BE2C (cell line): ENCODE results near the gene MED28.

Source experiments
- DNase-seq: peaks from one replicate; pipeline ENCODE4 v3.0.0-alpha.2; 2020
- H3K27me3 ChIP-seq: fragments of 250-450 bp; sonication (Bioruptor Pico); 2 replicates; pipeline ENCODE4 v1.5.1; 2020; ENCODE audit warnings: mild to moderate bottlenecking
- H3K36me3 ChIP-seq: fragments of 250-450 bp; sonication (Bioruptor Pico); 2 replicates; pipeline ENCODE4 v1.5.1; 2020; ENCODE audit warnings: mild to moderate bottlenecking
- H3K4me1 ChIP-seq: fragments of 250-450 bp; sonication (Bioruptor Pico); 2 replicates; pipeline ENCODE4 v1.5.1; 2020
- H3K4me3 ChIP-seq: 2 replicates; pipeline ENCODE4 v1.5.1; 2011; ENCODE audit warnings: low read depth, low read length
- H3K9me3 ChIP-seq: fragments of 250-450 bp; sonication (Bioruptor Pico); 2 replicates; pipeline ENCODE4 v1.5.1; 2020
- TF ChIP-seq, protein P1 (sequence below): IDR thresholded peaks from 2 replicates; pipeline ENCODE4 v1.5.1; 2012; ENCODE audit warnings: mild to moderate bottlenecking, low read depth, low read length

Gene MED28

GRCh38 chr4:17642398-17642783 is 27.9 kb downstream of the MED28 start:
- H3K4me3 ChIP-seq: no peak overlapping the region
- no peak for DNase-seq
- H3K36me3 ChIP-seq: peaks cover 3% of the 10 kb centered on the region
- no peaks in the 10 kb centered on the region for H3K27me3 ChIP-seq
- H3K9me3 ChIP-seq: no peaks in the 10 kb centered on the region; the same call in 1 of the 2 replicates
- no peaks in the 10 kb centered on the region for H3K4me1 ChIP-seq
- TF ChIP-seq, protein P1, sequence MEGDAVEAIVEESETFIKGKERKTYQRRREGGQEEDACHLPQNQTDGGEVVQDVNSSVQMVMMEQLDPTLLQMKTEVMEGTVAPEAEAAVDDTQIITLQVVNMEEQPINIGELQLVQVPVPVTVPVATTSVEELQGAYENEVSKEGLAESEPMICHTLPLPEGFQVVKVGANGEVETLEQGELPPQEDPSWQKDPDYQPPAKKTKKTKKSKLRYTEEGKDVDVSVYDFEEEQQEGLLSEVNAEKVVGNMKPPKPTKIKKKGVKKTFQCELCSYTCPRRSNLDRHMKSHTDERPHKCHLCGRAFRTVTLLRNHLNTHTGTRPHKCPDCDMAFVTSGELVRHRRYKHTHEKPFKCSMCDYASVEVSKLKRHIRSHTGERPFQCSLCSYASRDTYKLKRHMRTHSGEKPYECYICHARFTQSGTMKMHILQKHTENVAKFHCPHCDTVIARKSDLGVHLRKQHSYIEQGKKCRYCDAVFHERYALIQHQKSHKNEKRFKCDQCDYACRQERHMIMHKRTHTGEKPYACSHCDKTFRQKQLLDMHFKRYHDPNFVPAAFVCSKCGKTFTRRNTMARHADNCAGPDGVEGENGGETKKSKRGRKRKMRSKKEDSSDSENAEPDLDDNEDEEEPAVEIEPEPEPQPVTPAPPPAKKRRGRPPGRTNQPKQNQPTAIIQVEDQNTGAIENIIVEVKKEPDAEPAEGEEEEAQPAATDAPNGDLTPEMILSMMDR: no peak

DNA sequence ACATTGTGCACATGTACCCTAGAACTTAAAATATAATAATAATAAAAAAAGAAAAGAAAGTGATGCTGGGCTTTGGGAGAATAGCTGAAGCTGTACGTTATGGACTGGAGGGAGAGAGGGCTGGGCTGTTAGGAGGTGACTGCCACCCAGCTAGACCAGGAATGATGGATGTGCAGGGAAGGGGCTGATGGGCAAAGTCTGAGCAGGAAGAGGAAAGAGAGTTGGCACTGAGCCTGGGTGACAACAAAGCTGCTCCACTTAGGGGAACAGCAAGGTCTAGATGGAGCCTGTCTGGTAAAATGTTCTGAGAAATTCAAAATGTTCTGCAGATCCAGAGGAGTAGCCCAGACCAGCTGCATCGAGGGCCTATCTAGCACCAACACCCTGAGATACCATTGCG is 32.3 kb downstream of the MED28 start:
- TF ChIP-seq, protein P1: no peak
- Histone ChIP-seq H3K9me3 (no peaks in the 10 kb centered on the region; the same call in 1 of the 2 replicates), H3K36me3 (no peaks in the 10 kb centered on the region; the same call in 1 of the 2 replicates), H3K4me1 (no peaks in the 10 kb centered on the region), H3K27me3 (no peaks in the 10 kb centered on the region), H3K4me3 (no peak overlapping the region)
- no peak for DNase-seq

DNA sequence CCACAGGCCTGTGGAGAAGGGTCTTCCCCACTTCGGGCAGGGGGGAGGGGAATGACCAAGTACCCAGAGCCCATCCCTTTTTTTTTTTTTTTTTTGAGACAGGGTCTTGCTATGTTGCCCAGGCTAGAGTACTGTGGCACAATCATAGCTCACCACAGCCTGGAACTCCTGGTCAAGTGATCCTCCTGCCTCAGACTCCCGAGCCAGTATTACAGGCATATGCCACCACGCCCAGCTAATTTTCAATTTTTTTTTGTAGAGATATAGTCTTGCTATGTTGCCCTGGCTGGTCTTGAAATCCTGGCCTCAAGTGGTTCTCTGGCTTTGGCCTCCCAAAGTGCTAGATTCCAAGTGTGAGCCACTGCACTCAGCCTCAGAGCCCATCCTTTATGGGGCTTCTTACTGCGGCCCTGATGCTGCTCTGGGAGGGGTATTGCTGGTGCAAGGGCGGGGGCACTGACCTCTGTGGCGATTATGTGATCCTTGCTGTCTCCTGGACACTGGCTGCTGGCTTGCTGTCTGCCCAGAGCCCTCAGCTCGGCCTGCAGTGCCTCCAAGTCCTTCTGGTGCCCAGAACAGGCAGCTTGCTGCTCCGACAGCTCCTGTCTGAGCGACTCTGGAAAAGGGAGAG is 32.9 kb downstream of the MED28 start:
- H3K9me3 ChIP-seq: no peaks in the 10 kb centered on the region; the same call in 1 of the 2 replicates
- no peak overlapping the region for H3K4me3 ChIP-seq
- no peaks in the 10 kb centered on the region for H3K27me3 ChIP-seq
- TF ChIP-seq, protein P1: no peak
- no peaks in the 10 kb centered on the region; the same call in 1 of the 2 replicates for H3K36me3 ChIP-seq
- no peaks in the 10 kb centered on the region for H3K4me1 ChIP-seq
- DNase-seq: no peak

GRCh38 chr4:17647927-17648326 is 33.5 kb downstream of the MED28 start:
- Histone ChIP-seq H3K9me3 (no peaks in the 10 kb centered on the region; the same call in 1 of the 2 replicates), H3K27me3 (no peaks in the 10 kb centered on the region), H3K36me3 (no peaks in the 10 kb centered on the region), H3K4me3 (no peak overlapping the region), H3K4me1 (no peaks in the 10 kb centered on the region)
- no peak for DNase-seq
- TF ChIP-seq, protein P1: peak; percentile 16; the same call in 1 of the 2 replicates

DNA sequence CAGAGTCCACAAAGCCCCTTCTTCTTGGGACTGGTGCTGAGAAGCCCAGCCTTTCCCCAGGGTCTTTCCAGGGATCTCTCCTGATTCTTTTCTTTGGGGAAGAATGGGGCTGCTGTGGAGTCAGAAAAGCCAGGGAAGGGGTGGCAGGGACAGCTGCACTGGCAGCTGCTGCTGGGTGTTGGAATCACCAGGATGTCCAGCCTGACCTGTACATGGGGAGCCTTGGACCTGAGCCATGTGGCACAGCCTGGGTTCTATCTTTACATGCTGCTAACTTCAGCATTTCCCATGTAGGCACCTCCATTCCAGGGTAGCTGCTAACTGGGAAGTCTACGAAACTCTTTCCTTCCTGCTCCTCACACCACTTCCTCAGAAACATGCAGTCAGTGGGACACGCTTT is 36.0 kb downstream of the MED28 start:
- H3K36me3 ChIP-seq: no peaks in the 10 kb centered on the region
- no peaks in the 10 kb centered on the region for H3K27me3 ChIP-seq
- H3K9me3 ChIP-seq: no peaks in the 10 kb centered on the region
- TF ChIP-seq, protein P1: no peak
- DNase-seq: no peak
- no peak overlapping the region for H3K4me3 ChIP-seq
- no peaks in the 10 kb centered on the region for H3K4me1 ChIP-seq

- DNase-seq: no peak
- no peaks in the 10 kb centered on the region for H3K27me3 ChIP-seq
- H3K4me3 ChIP-seq: no peak overlapping the region
- no peaks in the 10 kb centered on the region for H3K36me3 ChIP-seq
- TF ChIP-seq, protein P1: no peak
- no peaks in the 10 kb centered on the region for H3K9me3 ChIP-seq
- no peaks in the 10 kb centered on the region for H3K4me1 ChIP-seq
Measured at GRCh38 chr4:17654701-17655100, 40.3 kb downstream of the MED28 start.
